LoVo (cell line): ENCODE measurements around the gene SOCS3.

ENCODE experiments used
- DNase-seq: peaks from one replicate; pipeline ENCODE4 v3.0.0-alpha.2; 2016; ENCODE audit warnings: low spot score

SOCS3 gene, protein sequence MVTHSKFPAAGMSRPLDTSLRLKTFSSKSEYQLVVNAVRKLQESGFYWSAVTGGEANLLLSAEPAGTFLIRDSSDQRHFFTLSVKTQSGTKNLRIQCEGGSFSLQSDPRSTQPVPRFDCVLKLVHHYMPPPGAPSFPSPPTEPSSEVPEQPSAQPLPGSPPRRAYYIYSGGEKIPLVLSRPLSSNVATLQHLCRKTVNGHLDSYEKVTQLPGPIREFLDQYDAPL

DNA sequence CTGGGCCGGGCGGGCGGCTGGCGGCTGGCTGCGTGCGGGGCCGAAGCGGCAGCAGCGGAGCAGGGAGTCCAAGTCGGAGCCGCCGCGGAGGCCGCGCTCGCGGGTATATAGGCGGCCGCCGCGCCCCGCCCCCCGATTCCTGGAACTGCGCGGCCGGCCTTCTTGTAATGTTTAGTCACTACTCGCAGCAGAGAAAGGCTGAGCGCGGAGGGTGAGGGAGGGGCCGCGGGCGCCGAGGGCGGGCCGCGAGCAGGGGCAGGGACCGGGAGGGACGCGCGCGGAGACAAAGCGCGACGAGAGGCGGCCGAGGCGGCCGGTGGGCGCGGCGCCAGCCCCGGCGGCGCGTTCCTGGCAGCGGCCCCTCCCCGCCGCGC lies at the start of gene SOCS3:
Gene SOCS3 (minus strand): TSS at position 81 of the 374 bp plus-strand sequence. CDS start 982 bp downstream, outside the sequence.
- peak; percentile 93 for DNase-seq

DNA sequence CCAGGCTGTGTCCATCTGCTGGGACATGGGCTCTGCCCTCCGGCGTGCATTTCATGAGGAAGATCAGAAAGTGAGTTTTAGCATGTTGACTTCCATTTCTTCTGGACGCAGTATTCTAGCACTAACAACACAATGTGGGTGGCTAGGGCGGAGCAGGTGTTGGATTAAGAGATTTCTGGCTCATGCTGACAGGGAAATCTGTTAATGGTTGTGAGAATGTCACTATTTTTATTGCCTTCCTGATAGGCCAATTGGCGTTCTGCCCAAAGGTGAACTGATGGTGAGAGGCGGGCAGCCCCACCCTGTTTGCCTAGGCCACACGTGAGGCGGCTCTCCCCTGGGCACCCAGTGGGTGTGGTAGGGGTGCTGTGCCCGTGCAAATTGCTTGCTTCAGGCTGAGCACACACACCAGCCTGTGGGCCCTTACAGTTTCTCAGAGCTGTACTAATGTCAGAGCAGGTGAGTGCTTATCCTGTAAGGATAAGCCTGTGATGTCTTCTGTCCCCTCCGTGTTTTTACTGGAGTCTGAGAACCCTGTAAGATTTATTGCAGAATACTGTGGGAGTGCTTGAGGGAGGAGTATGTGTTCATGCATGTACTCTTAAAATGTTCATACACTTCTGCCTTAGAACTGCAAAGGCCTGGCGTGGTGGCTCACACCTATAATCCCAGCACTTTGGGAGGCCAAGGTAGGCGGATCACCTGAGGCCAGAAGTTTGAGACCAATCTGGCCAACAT lies 49.5 kb upstream of the SOCS3 start:
- DNase-seq = peak; percentile 87

DNA sequence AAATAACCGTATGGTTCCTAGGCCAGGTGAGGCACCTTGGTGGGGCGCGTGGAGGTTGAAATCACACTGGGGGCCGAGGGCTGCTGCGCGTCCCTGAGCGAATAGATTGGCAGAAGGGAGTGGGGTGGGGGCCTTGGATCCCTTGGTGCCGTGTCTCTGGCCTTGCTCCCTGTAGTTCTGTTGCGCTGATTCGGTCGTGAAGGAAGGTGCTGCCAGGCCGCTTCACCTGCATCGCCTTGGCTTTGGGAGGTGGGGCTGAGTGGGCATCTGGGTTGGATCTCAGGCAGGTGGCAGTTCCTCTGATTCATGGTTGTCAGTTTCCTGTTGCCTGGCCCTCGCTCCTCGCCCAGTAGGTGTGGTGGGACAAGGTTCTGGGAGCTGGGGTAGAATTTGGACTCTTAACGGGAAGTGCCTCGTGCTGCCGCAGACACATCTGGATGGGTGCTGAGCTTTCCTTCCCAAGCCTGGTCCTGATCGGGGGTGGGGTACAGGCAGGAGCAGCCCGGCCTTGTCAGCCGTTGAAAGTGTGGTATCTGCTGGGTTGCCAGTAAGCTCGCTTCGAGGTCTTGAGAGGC lies 48.7 kb upstream of the SOCS3 start:
- peak; percentile 20 for DNase-seq

DNA sequence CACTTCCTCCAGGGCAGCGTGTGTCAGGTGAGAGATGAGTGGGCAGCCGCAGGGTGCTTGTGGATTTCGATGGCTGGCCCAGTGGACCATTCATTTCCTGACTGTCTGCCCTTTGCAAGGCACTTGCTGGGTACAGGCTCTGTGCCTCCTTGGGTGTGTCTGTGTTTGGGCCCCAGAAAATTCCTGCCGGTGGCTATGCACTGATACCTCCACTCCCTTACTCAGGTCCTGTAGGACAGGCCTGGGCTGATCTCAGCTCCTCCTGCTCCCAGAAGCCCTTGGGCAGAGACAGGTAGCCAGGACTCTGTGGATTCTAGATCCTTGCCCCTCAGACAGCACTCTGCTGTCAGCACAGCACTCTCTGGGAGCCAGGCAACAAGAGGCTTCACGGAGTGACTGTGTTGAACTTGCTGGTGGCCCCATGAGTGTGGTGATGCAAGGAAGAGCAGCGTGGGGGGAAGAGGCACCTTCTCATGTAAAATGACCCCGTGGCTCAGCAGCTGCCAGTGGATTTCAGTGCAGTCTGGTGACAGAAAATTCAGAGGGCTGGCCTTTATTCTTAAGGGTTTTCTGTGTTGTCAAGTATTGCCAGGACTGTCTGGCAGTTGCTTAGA lies 47.6 kb upstream of the SOCS3 start:
- no peak for DNase-seq

DNA sequence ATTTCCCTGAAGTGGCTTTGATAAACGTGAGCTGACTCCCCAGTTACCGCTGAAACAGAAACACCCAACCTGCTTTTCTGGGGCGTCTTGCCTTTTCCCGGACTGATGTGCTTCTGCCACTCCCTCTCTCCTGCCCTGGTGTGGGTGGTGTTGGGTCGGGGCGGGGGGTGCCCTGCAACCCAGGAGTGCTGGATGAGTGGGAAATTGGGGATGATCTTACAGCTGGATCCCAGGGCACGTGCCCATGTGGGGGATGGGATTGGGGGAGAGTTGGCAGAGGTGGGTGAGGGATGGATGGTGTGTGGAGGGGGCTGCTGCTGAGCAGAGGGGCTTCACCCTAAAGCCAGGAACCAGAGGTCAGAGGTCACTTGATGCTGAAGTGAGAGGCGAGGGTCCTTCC lies 47.0 kb upstream of the SOCS3 start:
- no peak for DNase-seq

DNA sequence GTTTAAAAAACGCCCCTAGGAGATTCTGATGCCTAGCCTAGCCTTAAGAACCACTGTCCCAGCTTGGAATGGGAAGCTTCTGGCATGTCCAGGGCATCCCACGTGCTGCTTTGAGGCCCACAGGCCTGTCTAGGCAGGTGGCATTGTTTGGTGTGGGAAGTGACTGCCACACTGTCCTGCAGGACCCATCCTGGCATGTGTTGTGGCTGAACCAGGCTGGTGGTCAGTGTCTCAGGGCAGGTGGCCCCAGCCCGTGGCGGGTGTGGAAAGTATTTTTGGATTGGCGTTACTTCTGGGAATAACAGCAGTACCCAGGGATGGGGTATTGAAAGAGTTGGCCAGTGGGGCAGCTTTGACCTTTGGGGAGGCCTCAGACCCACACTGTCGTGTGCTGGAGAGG lies 46.5 kb upstream of the SOCS3 start:
- no peak for DNase-seq

DNA sequence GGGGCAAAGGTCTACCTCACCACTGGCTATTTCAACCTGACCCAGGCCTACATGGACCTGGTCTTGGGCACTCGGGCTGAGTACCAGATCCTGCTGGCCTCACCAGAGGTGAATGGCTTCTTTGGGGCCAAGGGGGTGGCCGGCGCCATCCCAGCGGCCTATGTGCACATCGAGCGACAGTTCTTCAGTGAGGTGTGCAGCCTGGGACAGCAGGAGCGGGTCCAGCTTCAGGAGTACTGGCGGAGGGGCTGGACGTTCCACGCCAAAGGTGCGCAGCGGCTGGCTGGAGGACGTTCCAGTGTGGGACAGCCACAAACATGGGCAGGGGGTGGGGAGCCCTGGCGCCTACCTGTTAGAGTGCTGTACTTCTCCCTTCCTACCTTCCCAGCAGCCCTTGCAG lies 43.9 kb upstream of the SOCS3 start:
- no peak for DNase-seq

DNA sequence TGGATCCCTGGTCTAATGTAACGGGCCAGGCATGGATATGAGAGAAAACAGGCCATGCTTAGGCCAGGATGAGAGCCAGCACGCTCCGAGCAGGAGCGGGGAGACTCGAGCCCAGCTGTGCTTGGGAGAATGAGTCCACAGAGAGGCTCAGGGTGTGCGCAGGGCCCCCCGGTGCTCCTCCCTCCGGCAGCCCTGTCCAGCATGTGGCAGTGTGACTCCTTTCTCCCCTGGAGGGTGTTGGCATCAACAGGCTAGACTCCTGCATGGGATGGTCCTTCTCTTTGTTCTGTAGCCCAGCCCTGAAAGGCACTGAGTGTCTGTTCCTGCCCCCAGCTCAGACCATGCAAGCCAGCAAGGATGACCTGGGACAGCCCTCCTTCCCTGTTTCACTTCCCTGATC lies 42.0 kb upstream of the SOCS3 start:
- no peak for DNase-seq

DNA sequence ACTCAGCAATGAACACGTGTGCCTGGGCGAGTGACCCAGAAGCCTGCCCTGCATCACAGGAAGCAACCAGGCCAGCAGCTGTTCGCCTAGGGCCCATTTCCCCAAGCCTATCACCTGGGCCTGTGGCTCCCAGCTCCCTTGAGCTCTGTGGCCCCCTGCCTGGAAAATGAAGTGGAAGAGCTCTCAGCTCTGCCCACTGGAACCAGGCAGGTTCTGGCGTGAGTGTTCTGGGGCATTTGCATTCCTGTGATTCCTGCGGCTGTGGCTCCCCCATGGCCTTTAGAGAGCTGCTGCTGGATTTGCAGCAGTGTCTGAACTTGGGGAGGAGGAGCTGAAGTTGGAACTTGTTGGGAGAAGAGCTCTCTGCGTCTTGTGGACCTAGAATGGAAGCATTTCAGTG lies 41.4 kb upstream of the SOCS3 start:
- no peak for DNase-seq

DNA sequence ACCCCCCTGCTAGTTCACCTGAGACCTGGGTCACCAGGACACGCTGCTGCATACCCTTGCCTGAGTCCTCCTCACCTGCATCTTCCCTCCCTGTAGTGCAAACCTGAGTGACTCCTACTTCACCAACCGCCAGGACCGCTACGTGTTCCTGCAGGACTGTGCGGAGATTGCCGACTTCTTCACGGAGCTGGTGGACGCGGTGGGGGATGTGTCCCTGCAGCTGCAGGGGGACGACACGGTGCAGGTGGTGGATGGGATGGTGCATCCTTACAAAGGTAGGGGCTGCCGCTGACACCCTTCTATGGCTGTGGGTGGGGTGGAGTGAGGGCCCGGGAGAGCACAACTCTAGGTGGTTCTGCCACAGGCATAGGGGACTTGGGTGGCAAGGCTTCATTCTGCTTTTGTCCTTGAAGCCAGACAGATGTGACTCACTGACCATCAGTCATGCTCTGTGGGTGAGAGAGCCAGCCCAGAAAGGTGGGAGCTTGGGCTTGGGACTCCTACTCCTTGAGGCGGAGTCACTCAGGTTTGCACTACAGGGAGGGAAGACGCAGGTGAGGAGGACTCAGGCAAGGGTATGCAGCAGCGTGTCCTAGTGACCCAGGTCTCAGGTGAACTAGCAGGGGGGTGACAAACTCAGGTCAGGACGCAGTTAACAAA lies 40.8 kb upstream of the SOCS3 start:
- no peak for DNase-seq

DNA sequence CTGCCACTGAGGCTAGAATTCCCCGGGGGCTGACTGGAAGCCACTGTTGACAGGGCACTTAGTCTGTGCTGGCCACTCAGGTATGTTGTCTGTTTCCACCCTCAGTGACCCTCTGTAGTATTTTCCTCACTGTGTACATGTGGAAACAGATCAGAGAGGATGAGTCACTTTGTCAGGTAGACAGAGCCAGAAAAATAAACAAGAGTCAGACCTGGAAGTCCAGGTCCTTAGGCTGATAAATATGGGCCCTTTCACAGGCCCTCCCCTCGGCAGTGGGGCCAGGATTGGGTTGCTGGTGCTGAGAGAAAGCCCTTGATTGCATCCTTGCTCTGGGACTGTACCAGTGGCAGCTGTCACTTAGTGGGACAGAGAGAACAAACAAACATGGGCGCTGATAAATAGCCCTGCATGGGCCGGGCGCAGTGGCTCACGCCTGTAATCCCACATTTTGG lies 39.8 kb upstream of the SOCS3 start:
- no peak for DNase-seq

DNA sequence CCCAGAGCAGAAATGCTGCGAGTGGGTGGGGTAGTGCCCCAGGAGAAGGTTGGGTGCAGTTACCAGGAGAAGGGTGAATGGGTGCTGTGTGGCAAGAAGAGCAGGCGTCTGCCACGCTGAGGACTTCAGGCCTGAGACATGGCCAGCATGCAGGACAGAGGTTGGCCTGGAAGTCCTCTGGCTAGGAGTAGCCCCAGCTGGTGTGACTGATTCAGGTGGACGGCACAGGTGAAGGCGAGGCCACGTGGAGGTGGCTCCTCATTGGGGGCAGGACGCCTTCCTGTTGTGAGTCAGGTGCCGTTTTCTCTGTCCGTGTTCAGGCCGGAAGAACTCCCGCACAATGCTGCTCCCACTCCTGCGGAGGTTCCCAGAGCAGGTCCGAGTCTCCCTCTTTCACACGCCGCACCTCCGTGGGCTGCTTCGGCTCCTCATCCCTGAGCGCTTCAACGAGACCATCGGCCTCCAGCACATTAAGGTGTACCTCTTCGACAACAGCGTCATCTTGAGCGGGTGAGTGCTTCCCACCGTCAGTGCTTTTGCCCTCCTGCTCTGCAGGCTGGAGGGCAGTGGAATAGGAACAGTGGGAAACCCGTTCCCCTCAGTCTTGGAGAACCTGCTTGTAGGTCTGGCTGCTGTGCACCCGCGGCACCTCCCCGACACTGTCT lies 39.3 kb upstream of the SOCS3 start:
- DNase-seq = no peak

DNA sequence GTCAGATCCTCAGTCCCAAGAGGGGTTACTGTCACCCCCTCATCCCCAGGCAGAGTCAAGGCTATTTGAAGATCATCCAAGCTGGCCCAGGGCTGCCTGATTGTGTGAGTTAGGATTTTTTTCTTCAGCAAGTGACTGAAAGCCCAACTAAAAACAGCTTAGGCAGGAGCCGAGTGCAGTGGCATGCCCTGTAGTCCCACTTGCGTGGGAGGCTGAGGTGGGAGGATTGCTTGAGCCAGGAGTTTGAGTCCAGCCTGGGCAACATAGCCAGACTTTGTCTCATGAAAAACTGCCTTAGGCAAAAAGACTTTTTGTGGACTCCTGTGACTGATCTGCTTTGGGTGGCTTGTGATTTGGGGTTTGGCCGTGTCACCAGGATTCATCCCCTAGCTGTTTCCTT lies 38.5 kb upstream of the SOCS3 start:
- no peak for DNase-seq

DNA sequence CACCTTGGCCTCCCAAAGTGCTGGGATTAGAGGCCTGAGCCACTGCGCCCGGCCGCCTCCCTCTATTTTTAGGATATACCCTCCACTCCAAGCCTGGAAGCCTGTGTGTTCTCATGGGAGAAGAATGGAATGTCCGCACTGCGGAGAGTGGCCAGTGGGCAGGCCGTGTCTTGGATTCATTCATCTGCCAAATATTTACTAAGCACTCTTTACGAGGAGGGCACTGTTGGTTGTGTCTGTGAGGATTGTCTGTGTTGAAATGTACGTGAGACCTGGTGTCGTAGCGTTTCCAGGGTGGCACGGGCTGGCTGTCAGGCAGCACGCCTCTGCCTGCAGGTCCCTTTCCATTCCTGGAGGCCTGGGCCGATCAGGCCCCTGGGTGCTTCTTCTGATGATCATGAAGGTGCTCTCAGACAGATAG lies 37.8 kb upstream of the SOCS3 start:
- no peak for DNase-seq

DNA sequence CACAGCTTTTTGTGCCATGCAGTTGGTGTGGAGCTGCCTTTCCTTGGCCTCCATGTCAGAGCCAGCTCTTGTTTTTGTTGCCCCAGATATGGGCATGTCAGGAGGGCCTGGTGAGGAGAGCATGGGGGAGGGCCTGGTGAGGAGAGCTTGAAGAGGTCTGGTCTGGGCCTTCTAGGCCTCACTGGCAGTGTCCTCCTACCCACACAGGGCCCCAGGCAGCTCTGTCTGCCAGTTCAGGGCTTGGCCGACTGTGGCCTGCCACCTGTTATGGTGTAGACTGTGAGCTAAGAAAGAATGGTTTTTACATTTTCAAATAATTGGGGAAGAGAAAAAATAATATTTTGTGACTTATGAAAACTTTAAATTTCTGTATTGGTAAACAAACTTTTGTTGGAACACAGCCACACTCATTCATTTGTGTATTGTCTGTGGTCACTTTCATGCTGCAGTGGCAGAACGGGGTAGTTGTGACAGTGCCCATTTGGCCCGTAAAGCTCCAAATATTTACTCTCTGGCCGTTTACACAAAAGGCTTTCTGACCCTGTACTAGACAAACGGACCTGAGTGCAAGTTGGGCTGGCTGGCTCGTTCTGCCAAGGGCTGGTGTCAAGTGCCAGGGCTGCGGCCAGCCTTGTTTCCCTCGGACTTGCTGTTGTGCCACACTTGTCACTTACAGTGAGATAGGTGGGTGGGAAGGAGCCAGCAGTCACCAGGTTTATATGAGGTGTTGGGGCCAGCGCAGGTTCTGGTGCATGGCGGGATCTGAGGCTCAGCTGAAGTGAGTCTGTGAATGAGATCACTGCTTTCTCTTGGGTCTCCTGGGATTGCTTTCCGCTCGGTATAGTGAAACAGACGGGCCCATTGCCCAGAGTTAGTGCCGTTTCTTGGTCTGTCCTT lies 36.8 kb upstream of the SOCS3 start:
- no peak for DNase-seq

DNA sequence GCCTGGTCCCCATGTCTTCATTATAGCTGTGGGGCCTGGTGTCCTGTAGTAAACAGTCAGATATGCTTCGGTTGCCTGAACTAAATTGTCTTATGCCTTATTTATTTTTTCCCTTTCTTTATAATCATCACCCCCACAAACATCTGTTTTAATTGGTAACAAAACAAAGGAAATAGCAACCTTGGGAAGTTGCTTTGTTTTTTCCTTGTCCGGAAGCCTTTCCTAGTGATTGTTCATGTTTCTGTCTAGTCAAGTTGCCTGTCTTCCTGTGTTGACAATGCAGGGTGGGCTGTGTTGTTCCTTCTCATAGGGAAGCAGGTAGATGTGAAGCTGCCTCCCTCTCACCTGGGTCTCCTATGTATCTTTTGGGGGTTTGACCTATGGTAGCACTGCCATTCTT lies 35.3 kb upstream of the SOCS3 start:
- DNase-seq = no peak

DNA sequence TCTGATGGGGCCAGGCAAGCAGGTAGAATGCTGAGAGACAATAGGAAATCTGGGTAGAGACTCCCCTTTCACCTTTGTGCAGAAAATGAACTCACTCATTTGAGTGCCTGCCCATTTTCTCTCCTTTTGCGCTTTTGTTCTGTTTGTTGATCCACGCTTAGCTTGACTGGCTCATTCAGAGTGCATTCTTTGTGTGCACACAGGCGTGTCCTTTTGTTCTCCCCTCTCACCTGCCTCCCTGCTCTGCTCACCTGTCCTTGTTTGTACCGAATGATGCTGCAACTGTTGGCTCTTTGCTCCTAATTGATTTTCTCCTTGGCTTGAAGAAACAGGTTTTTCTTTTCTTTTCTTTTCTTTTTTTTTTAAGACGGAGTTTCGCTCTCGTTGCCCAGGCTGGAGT lies 34.3 kb upstream of the SOCS3 start:
- DNase-seq = no peak

DNA sequence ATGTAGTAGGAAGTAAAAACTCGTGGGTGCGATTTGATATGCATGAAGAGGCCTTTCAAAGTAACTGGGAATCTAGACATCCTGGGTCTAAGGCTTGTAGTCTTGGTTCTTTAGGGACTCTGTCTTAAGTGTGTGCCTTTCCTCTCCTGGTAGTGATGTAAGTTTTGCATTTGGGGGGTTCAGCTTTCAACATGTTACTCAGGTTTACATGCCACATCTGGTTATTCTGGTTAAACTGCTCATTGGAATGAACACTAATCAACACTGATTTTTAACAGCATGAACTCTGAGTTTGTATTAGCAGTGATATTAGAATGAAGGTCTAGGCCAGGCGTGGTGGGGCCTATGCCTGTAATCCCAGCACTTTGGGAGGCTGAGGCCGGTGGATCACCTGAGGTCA lies 33.7 kb upstream of the SOCS3 start:
- no peak for DNase-seq

DNA sequence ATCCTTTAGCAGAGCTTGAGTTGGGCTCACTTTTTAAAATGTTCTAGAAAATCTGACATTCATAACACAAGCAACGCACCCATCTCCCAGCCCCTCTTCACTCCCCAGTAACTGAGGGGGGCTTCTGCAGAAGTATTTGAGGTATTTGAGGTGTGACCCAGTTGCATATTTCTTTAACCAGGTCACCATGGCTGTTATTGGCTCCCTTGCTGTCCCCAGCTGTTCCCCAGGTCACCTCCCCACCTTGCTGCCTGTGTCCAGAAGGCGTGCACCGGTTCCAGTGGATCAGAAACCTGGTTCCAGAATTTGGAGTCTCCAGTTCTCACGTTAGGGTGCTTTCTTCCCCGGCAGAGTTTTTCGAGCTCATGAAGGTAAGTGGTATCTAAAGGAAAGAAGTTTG lies 32.4 kb upstream of the SOCS3 start:
- no peak for DNase-seq

DNA sequence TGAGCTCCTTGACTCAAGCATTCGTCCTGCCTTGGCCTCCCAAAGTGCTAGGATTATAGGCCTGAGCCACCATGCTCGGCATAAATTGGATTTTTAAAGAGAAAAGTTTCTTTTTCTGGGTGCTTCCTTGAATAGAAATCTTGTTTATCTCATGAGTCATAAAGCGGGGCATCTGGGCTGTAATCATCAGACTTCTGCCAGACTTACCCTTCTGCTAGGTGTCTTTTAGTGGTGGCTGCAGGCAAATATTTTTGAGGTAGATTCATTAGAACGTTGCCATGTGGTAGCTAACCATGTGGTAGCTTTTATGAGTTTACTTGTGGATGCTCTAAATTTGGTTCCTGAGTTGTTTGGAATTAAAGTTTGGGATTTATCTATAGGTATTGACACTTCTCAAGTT lies 32.0 kb upstream of the SOCS3 start:
- peak; percentile 15 for DNase-seq

DNA sequence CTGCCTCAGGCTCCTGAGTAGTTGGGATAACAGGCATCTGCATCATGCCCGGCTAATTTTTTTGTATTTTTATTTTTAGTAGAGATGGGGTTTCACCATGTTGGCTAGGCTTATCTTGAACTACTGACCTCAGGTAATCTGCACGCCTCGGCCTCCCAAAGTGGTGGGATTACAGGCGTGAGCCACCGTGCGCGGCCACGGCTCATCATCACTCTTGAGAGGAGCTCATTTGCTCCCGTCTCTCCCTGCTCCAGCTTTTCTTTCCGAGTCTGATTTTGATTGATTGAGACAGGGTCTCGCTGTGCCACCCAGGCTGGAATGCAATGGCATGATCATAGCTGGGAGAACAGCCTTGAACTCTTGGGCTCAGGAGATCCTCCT lies 31.2 kb upstream of the SOCS3 start:
- DNase-seq = no peak
